Activated naive CD4-positive, alpha-beta T cell treated with anti-CD3 and anti-CD28 coated beads, Interleukin-2, amount 10 ng/mL, durations not matched to agents 7 days and 5 days (primary cell): ENCODE data around the gene EBNA1BP2.
A peak's percentile ranks its signal among the peaks of the same experiment; 100 is the strongest.

Source experiments
- CTCF ChIA-PET: fragments of 350-600 bp; sonication (Branson Sonifier 250); formaldehyde crosslinking; loops from one replicate; lab custom pipeline; 2021; ENCODE audit warnings: antibody characterized with exemption; lab: Charles Lee
- DNase-seq: peaks from one replicate; pipeline ENCODE4 v3.0.0-alpha.2; 2020
- H3K27ac Mint-ChIP-seq: one replicate; pipeline ENCODE4 v1.8.0; 2021; ENCODE audit warnings: mild to moderate bottlenecking, moderate library complexity, mixed read lengths
- H3K27me3 Mint-ChIP-seq: one replicate; pipeline ENCODE4 v1.8.0; 2021; ENCODE audit warnings: mild to moderate bottlenecking, mixed read lengths
- H3K36me3 Mint-ChIP-seq: one replicate; pipeline ENCODE4 v1.8.0; 2021; ENCODE audit warnings: mixed read lengths
- H3K4me1 Mint-ChIP-seq: one replicate; pipeline ENCODE4 v1.8.0; 2021; ENCODE audit warnings: mixed read lengths
- H3K4me3 Mint-ChIP-seq: one replicate; pipeline ENCODE4 v1.8.0; 2021; ENCODE audit warnings: mild to moderate bottlenecking, moderate library complexity, mixed read lengths
- H3K9me3 Mint-ChIP-seq: one replicate; pipeline ENCODE4 v1.8.0; 2021; ENCODE audit warnings: mixed read lengths

Gene EBNA1BP2

DNA sequence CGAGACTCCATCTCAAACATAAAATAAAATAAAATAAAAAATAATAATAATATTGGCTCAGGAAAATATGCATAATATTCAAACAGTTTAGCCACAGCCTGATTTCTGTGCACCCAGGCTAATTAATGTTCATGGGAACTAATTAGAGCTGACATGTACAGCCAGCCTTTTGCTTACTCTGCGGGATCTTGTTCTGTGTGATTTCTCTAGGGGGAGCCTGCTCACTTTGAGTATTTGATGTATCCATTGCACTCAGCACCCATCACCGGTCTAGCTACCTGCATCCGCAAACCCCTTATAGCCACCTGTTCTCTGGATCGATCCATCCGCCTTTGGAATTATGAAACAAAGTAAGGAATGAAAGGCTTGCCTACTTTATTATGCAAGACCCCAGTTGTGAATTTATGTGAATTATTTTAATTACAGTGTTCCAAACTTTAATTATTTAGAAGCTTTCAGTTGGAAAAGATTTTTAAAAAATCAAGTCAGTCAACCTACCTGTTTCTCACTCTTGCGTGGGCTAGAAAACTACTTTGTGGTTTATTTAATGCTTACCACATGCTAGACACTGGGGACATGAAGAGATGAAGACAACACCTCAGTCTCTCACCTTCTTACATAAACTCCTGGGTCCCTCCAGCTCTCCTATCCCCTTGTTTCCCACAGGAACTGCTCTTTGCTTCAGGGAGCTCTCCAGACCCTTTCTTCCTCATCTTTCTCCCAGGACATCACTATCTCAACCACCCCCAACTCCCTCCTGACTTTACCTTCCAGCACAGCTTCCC, 25.4 kb upstream of the EBNA1BP2 start:
- Mint-ChIP-seq H3K9me3 (peaks cover 4% of the 10 kb centered on the region), H3K27ac (no peak overlapping the region), H3K27me3 (no peaks in the 10 kb centered on the region), H3K4me3 (no peak overlapping the region), H3K36me3 (no peaks in the 10 kb centered on the region), H3K4me1 (no peaks in the 10 kb centered on the region)
- CTCF ChIA-PET = interaction anchor here (0.9 kb wide), 1 partner anchor 30 kb away, joined by 3 read pairs; no protein-coding TSS in a partner anchor
- DNase-seq = no peak

DNA sequence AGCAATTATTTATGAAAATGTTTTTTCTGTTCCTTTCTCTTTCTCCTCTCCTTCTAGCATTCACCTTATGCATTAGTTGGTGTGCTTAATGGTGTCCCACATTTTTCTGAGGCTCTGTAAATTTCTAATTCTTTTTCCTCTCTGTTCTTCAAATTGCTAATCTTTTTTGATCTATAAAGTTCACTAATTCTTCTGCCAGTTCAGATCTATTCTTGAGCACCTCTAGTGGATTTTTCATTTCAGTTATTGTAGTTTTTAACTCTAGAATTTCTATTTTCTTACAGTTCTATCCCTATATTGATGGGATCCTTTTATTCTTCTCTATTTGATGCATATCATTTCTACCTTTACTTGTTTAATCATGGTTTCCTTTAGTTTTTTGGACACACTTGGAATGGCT, 22.4 kb upstream of the EBNA1BP2 start:
- Mint-ChIP-seq H3K9me3 (peaks cover 14% of the 10 kb centered on the region), H3K36me3 (no peaks in the 10 kb centered on the region), H3K4me3 (no peak overlapping the region), H3K27me3 (peaks cover 5% of the 10 kb centered on the region), H3K27ac (no peak overlapping the region), H3K4me1 (no peaks in the 10 kb centered on the region)
- CTCF ChIA-PET = no interaction called here
- DNase-seq = no peak

GRCh38 chr1:43188106-43188505, 16.0 kb upstream of the EBNA1BP2 start:
- Mint-ChIP-seq H3K9me3 (peaks cover 10% of the 10 kb centered on the region), H3K27ac (no peak overlapping the region), H3K4me1 (no peaks in the 10 kb centered on the region), H3K4me3 (no peak overlapping the region), H3K36me3 (no peaks in the 10 kb centered on the region), H3K27me3 (peaks cover 18% of the 10 kb centered on the region)
- CTCF ChIA-PET = no interaction called here
- DNase-seq = no peak

- Mint-ChIP-seq H3K27ac (no peak overlapping the region), H3K27me3 (peaks cover 27% of the 10 kb centered on the region), H3K36me3 (no peaks in the 10 kb centered on the region), H3K9me3 (peaks cover under 1% of the 10 kb centered on the region), H3K4me1 (no peaks in the 10 kb centered on the region), H3K4me3 (no peak overlapping the region)
- no peak for DNase-seq
- CTCF ChIA-PET = no interaction called here
Measured at GRCh38 chr1:43184995-43185394, 12.9 kb upstream of the EBNA1BP2 start.

GRCh38 chr1:43184388-43184787, 12.3 kb upstream of the EBNA1BP2 start:
- H3K27ac Mint-ChIP-seq = no peak overlapping the region
- no peaks in the 10 kb centered on the region for H3K4me1 Mint-ChIP-seq
- CTCF ChIA-PET = interaction anchor here (0.5 kb wide), 1 partner anchor 647 kb away, joined by 3 read pairs; no protein-coding TSS in a partner anchor
- no peaks in the 10 kb centered on the region for H3K9me3 Mint-ChIP-seq
- H3K4me3 Mint-ChIP-seq = no peak overlapping the region
- DNase-seq = no peak
- no peaks in the 10 kb centered on the region for H3K36me3 Mint-ChIP-seq
- H3K27me3 Mint-ChIP-seq = peaks cover 25% of the 10 kb centered on the region

DNA sequence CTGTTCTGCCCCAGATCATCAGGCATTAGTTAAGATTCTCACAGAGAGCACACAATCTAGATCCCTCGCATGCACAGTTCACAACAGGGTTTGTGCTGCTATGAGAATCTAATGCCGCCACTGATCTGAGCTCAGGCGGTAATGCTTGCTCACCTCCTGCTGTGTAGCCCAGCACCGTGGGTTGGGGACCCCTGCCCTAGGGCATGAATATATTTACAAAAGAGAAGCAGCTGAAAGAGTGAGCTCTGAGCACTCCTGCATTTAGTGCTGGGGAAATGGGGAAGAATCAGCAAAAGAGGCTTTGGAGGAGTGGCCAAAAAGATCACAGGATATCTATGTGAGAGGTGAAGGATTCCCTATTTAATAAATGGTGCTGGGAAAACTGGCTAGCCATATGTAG, 5.6 kb upstream of the EBNA1BP2 start:
- no peak for DNase-seq
- Mint-ChIP-seq H3K4me3 (no peak overlapping the region), H3K9me3 (no peaks in the 10 kb centered on the region), H3K4me1 (peaks cover 4% of the 10 kb centered on the region), H3K27ac (no peak overlapping the region), H3K36me3 (no peaks in the 10 kb centered on the region), H3K27me3 (peaks cover 37% of the 10 kb centered on the region)
- CTCF ChIA-PET = no interaction called here

- CTCF ChIA-PET = no interaction called here
- Mint-ChIP-seq H3K4me3 (no peak overlapping the region), H3K4me1 (peaks cover 29% of the 10 kb centered on the region), H3K9me3 (no peaks in the 10 kb centered on the region), H3K27me3 (peaks cover 31% of the 10 kb centered on the region), H3K27ac (no peak overlapping the region), H3K36me3 (peaks cover 11% of the 10 kb centered on the region)
- DNase-seq = no peak
Measured at GRCh38 chr1:43174873-43175272, 2.8 kb upstream of the EBNA1BP2 start.

GRCh38 chr1:43172527-43172972, 460 bp upstream of the EBNA1BP2 start:
- CTCF ChIA-PET = interaction anchor here (1.2 kb wide), 1 partner anchor 99 kb away, joined by 3 read pairs; no protein-coding TSS in a partner anchor

GRCh38 chr1:43171312-43171875, 696 bp downstream of the EBNA1BP2 start:
- DNase-seq = no peak
- peak overlapping the region; percentile 46 for H3K27ac Mint-ChIP-seq
- H3K4me3 Mint-ChIP-seq = peak overlapping the region; percentile 98
- peaks cover 39% of the 10 kb centered on the region for H3K36me3 Mint-ChIP-seq
- peaks cover 13% of the 10 kb centered on the region for H3K27me3 Mint-ChIP-seq
- no peaks in the 10 kb centered on the region for H3K9me3 Mint-ChIP-seq
- peaks cover 30% of the 10 kb centered on the region for H3K4me1 Mint-ChIP-seq
- CTCF ChIA-PET = interaction anchor here (1.2 to 2.0 kb wide), 2 partner anchors 98 kb away, joined by 3 to 6 read pairs; no protein-coding TSS in a partner anchor

More at GRCh38 chr1:43172527-43172972, 460 bp upstream of the EBNA1BP2 start:
- H3K27me3 Mint-ChIP-seq = peaks cover 24% of the 10 kb centered on the region
- no peak overlapping the region for H3K27ac Mint-ChIP-seq
- H3K9me3 Mint-ChIP-seq = no peaks in the 10 kb centered on the region
- peak overlapping the region; percentile 98 for H3K4me3 Mint-ChIP-seq
- H3K36me3 Mint-ChIP-seq = peaks cover 30% of the 10 kb centered on the region
- DNase-seq = peak; percentile 90
- H3K4me1 Mint-ChIP-seq = peaks cover 30% of the 10 kb centered on the region

- no peaks in the 10 kb centered on the region for H3K9me3 Mint-ChIP-seq
- peaks cover 55% of the 10 kb centered on the region for H3K36me3 Mint-ChIP-seq
- H3K4me1 Mint-ChIP-seq = peaks cover 10% of the 10 kb centered on the region
- no peak for DNase-seq
- H3K4me3 Mint-ChIP-seq = no peak overlapping the region
- no peak overlapping the region for H3K27ac Mint-ChIP-seq
- CTCF ChIA-PET = no interaction called here
- no peaks in the 10 kb centered on the region for H3K27me3 Mint-ChIP-seq
Measured at GRCh38 chr1:43165765-43166164, 6.3 kb downstream of the EBNA1BP2 start.

DNA sequence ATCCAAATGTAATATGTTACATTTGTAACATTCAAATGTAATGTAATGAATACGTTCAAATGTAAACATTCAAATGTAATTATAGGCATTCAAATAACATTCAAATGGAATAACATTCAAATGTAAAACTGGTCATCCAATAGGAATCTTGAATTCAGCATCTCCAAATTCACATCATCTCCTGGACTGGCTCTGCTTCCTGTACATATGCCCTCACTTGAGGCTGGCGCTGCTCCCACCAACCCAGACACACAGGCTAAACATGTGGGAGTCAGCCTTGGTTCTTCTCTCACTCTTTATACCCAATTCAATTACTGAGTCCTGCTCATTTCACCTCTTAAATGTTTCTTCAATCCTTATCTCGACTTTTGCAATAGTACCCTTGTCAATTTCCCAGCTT, 6.9 kb downstream of the EBNA1BP2 start:
- H3K9me3 Mint-ChIP-seq = no peaks in the 10 kb centered on the region
- CTCF ChIA-PET = no interaction called here
- H3K27me3 Mint-ChIP-seq = no peaks in the 10 kb centered on the region
- peaks cover 4% of the 10 kb centered on the region for H3K4me1 Mint-ChIP-seq
- H3K36me3 Mint-ChIP-seq = peaks cover 50% of the 10 kb centered on the region
- no peak for DNase-seq
- no peak overlapping the region for H3K4me3 Mint-ChIP-seq
- H3K27ac Mint-ChIP-seq = no peak overlapping the region

DNA sequence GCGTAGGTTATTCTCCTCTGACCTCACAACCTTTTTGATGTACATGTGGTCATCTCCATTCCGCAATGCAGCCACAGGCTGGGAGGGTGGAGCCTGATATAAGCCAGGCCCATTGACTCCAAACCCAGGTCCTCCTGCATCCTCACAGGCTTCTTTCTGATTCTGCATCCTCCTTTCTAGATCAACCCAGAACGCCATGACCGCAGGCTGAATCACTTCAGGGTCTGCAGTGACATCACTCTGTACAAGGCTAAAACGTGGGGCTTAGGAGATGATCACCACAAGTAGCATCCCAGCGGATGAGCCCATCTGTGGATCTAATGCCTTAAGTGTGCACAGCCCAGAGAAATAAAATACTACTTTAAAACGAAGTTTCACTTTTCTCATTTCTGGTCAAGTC, 16.1 kb downstream of the EBNA1BP2 start:
- peaks cover 12% of the 10 kb centered on the region for H3K27me3 Mint-ChIP-seq
- no peak overlapping the region for H3K27ac Mint-ChIP-seq
- no peaks in the 10 kb centered on the region for H3K36me3 Mint-ChIP-seq
- CTCF ChIA-PET = interaction anchor here (1.0 kb wide), 1 partner anchor 243 kb away, joined by 3 read pairs; no protein-coding TSS in a partner anchor
- no peaks in the 10 kb centered on the region for H3K4me1 Mint-ChIP-seq
- no peaks in the 10 kb centered on the region for H3K9me3 Mint-ChIP-seq
- H3K4me3 Mint-ChIP-seq = no peak overlapping the region
- no peak for DNase-seq

DNA sequence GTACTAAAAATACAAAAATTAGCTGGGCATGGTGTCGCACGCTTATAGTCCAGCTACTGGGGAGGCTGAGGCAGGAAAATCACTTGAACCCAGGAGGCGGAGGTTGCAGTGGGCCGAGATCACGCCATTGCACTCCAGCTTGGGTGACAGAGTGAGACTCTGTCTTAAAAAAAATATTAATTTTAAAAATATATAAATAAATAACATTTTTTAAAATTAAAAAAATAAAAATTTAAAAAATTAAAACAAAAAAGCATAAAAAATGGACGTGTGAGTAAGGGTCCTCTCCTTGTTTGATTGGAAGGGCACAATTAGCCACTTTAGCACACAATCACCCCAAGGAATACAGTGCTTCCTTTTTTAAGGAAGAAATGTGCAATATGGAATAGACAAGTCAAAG, 18.6 kb downstream of the EBNA1BP2 start:
- Mint-ChIP-seq H3K4me3 (no peak overlapping the region), H3K36me3 (no peaks in the 10 kb centered on the region), H3K27me3 (peaks cover 28% of the 10 kb centered on the region), H3K4me1 (peaks cover 2% of the 10 kb centered on the region), H3K9me3 (no peaks in the 10 kb centered on the region), H3K27ac (no peak overlapping the region)
- no peak for DNase-seq
- CTCF ChIA-PET = no interaction called here

- peaks cover 34% of the 10 kb centered on the region for H3K27me3 Mint-ChIP-seq
- no peak overlapping the region for H3K4me3 Mint-ChIP-seq
- no peaks in the 10 kb centered on the region for H3K9me3 Mint-ChIP-seq
- H3K27ac Mint-ChIP-seq = no peak overlapping the region
- CTCF ChIA-PET = no interaction called here
- no peak for DNase-seq
- H3K36me3 Mint-ChIP-seq = no peaks in the 10 kb centered on the region
- H3K4me1 Mint-ChIP-seq = peaks cover 2% of the 10 kb centered on the region
Measured at GRCh38 chr1:43152866-43153265, 19.2 kb downstream of the EBNA1BP2 start.
